Peyer's patch (tissue), 4 donors: ENCODE results near the gene UROC1.

Source experiments
- CTCF ChIP-seq, 6 experiments: fragments of 450-650 bp in 4 of 6; fragments of 200-600 bp in 2 of 6; sonication (generic) in 1 of 6; IDR thresholded peaks; one replicate each; pipeline ENCODE4 v1.5.1; 2017 to 2019; ENCODE audit warnings: antibody characterized with exemption in 6 of 6, mild to moderate bottlenecking in 3 of 6, moderate library complexity in 1 of 6
- POLR2A ChIP-seq, 2 donors: fragments of 450-650 bp; IDR thresholded peaks; one replicate each; pipeline ENCODE4 v1.5.1; 2017; ENCODE audit warnings: antibody characterized with exemption in 2 of 2, mild to moderate bottlenecking in 2 of 2, moderate library complexity in 2 of 2

GRCh38 chr3:126476166-126477060 is 41.2 kb downstream of the UROC1 start:
- TF ChIP-seq CTCF (IDR thresholded peaks at IDR 0.05) (no peak), POLR2A (IDR thresholded peaks at IDR 0.05) (peak; percentile 10 to 68)
